Measurements from ENCODE around the gene LMO7.

The LMO7 gene

GRCh38 chr13:75843074-75843473 lies 206.9 kb downstream of the LMO7 start:
- no peaks in the 10 kb centered on the region for H3K27me3 ChIP-seq (ENCODE audit: insufficient read depth, poor library complexity, severe bottlenecking)
- DNase-seq (ENCODE audit: low read depth in 1 of 2, low spot score in 1 of 2) = no peak
- H3K4me3 ChIP-seq (replicated peaks; ENCODE audit: insufficient read depth, low read length) = no peak overlapping the region
- TF ChIP-seq REST (IDR thresholded peaks at IDR 0.05; ENCODE audit: insufficient replicate concordance, low read depth) (no peak), CTCF (IDR thresholded peaks at IDR 0.05; ENCODE audit: insufficient read depth, low read length) (no peak), SPI1 (IDR thresholded peaks at IDR 0.05; ENCODE audit: borderline replicate concordance, low read depth) (no peak)
- H3K27ac ChIP-seq (replicated peaks) = no peak overlapping the region

- no peak overlapping the region for H3K27ac ChIP-seq (replicated peaks)
- no peak for TF ChIP-seq GABPA (IDR thresholded peaks at IDR 0.05; ENCODE audit: low read depth)
- no peak for TF ChIP-seq POLR2AphosphoS5 (IDR thresholded peaks at IDR 0.05; ENCODE audit: low read depth)
- TF ChIP-seq REST (IDR thresholded peaks at IDR 0.05; ENCODE audit: insufficient replicate concordance, low read depth) = no peak
- TF ChIP-seq SPI1 (IDR thresholded peaks at IDR 0.05; ENCODE audit: borderline replicate concordance, low read depth) = no peak
- no peak for TF ChIP-seq CTCF (IDR thresholded peaks at IDR 0.05; ENCODE audit: insufficient read depth, low read length)
- no peak overlapping the region for H3K4me3 ChIP-seq (replicated peaks; ENCODE audit: insufficient read depth, low read length)
- no peaks in the 10 kb centered on the region for H3K27me3 ChIP-seq (ENCODE audit: insufficient read depth, poor library complexity, severe bottlenecking)
- DNase-seq (ENCODE audit: low read depth in 1 of 2, low spot score in 1 of 2) = no peak
Measured at GRCh38 chr13:75843991-75844390, 207.9 kb downstream of the LMO7 start.

- Histone ChIP-seq H3K27me3 (ENCODE audit: insufficient read depth, poor library complexity, severe bottlenecking) (no peaks in the 10 kb centered on the region), H3K27ac (replicated peaks) (no peak overlapping the region), H3K4me3 (replicated peaks; ENCODE audit: insufficient read depth, low read length) (no peak overlapping the region)
- TF ChIP-seq CTCF (IDR thresholded peaks at IDR 0.05; ENCODE audit: insufficient read depth, low read length) = no peak
- TF ChIP-seq POLR2AphosphoS5 (IDR thresholded peaks at IDR 0.05; ENCODE audit: low read depth) = no peak
- TF ChIP-seq GABPA (IDR thresholded peaks at IDR 0.05; ENCODE audit: low read depth) = no peak
- TF ChIP-seq SPI1 (IDR thresholded peaks at IDR 0.05; ENCODE audit: borderline replicate concordance, low read depth) = no peak
- no peak for TF ChIP-seq REST (IDR thresholded peaks at IDR 0.05; ENCODE audit: insufficient replicate concordance, low read depth)
- DNase-seq (ENCODE audit: low read depth in 1 of 2, low spot score in 1 of 2) = no peak
Measured at GRCh38 chr13:75847588-75847987, 211.5 kb downstream of the LMO7 start.
